GM12801 (cell line): ENCODE results near the gene RSKR.

ENCODE experiments used
- CTCF ChIP-seq: IDR thresholded peaks from one replicate; pipeline ENCODE4 v1.5.1; 2011; ENCODE audit warnings: control low read depth; ENCODE audit not compliant: insufficient read length; ENCODE audit errors: extremely low read depth

RSKR gene

DNA sequence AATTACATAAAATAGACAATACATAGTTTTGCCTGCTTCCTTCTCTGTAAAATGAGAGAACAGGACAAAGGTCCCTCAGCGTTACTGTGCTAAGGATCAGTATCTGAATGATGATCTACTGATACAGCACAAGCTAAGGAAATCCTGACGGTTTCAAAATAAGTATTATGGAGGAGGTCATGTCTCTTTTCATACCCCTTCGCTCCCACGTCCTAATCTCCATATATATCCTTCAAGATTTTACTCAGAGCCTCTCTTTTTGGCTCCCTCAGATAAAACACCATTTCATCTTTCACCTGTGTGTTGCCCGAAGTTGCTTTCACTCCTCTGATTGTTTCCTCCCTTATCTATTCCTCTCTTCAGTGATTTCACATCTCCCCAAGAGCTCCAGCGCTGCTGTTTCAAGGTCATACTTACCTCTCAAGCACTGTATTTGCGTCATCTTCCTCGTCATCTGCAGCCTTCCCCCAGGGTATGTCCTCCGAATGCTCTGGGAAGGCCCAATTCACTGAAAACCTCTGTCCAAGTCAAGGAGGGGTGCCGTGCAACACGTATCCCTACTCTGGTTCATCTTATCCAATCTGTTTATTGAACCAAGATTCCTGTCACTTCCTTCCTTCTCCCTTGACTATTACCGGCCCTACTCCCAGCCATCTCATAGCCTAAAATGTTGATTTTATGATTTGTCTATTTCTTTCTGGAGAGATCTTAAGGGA, 32.2 kb upstream of the RSKR start:
- no peak for TF ChIP-seq CTCF

GRCh38 chr17:28645576-28645939, 31.6 kb upstream of the RSKR start:
- no peak for TF ChIP-seq CTCF

DNA sequence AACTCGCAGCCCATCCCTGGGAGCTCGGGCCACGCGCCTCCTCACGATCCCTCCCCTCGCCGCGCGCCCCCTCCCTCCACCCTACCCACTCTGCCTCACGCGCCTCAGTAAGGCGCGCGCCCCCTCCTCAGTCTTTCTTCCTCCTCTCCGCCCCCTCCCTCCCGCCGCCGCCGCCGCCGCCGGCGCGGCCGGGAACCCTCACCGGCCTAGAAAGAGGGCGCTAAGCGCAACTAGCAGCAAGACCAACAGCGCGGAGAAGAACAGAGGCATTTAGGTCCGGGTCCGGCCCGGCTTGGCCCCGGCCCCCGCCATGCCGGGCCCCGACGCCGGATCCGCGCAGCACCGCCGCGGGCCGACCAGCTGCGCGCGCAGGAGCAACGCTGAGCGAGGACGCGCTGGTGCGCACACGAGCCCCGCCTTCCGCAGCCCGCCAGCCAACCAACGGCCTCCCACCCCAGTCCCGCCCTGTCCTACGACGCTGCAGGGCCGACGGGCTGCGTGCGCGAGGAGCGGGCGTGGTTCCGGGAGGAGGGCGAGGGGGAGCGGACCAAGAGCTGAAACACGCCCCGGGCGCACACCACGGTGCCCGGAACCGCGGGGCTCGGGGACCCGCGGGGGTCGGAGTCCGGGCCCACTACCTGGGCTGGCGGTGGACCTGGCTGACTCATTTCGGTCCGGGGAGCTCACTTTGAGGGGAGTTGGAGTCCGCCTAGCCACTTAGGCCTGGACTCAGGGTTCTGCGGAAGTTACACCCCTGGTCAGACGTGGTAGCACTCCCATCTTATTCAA, 31.0 kb upstream of the RSKR start, which contains the start of gene BLTP2:
TSS of gene BLTP2 (minus strand) at position 372 of the 789 bp plus-strand sequence. CDS start at position 270, 102 bp downstream.
- no peak for TF ChIP-seq CTCF

DNA sequence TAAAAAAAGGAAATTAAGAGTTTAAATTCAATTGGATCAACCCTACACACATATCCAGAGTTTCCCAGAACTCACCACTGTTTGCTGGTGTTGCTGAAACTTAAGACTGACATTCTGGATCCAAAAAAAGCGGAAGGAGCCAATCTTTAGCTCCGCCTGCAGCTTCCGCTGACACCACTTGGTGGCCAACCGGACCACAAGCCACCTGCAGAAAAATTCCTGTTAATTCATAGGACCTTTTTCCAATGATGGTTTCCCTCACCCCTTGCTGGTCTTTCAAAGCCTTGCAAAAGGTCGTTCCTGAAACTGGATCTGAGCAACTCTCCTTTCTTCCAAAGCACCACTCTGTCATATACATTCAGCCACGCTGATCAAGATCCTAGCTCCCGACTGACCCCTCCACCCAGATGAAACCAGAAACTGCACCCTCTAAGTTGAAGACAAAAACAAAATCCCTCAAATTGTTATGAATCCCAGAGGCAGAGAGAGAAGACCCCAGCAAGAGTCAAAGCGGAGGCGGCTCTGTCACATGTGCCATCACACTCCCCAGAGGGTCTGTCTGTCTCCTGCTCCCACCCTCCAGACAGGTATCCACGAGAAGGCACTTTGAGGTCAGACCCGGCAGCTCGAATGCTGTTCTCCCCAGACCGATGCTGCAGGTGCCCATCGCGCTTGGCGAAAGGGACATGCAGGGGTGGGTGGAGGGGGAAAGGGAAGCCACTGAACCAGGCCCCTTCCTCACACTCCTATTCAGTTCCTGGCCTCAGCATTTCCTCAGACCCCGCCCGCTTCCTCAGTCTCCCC, 30.2 kb upstream of the RSKR start:
- no peak for TF ChIP-seq CTCF

DNA sequence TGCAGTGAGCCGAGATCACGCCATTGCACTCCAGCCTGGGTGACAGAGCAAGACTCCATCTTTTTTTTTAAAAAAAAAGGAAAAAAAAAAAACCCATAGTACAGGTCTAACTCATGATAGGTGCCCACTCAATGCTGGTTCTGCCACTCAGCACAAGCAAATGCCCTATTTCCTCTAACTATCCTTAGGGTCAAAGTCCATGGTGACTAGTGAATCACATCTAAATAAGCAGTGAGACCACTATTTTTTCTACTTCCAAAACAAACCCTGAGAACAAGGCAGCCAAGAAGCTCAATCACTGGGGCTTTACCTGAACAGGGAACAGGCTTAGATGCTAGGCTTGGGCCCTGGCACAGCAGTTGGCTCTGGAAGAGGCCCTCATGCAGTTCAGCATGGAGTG, 27.6 kb upstream of the RSKR start:
- TF ChIP-seq CTCF, result no peak

GRCh38 chr17:28635506-28635905, 21.5 kb upstream of the RSKR start:
- no peak for TF ChIP-seq CTCF
